ENCODE measurements around the gene PIR. TPM values are rescaled to one million over a fixed set of nuclear protein-coding genes. Genes with fewer than 3 reads are reported as not detected.

The PIR gene
- total RNA-seq, 4 donors from 2014 or later = 4.4 to 24.4 (median 14.7) TPM

DNA sequence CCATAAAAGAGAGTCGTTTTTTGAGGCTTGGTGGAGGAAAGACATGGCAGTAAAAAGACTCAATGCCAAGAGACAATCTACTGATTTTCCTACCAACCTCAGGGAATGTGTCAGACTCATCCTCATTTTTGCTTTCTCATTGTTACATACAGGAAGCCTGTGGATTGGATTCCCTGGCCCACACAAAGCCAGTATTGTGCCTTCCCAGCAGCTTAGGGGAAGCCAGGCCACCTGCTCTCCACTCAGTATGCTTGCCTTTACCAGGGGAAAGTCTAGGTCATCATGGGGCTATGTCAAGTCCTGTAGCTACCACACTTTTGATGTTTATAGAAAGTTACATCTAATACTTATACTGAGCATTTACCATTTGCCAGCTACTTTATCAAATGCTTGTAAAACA lies 18.4 kb upstream of the PIR start:
- Histone ChIP-seq H3K27me3 (no peaks in the 10 kb centered on the region), H3K9me3 (no peaks in the 10 kb centered on the region), H3K4me3 (no peak overlapping the region), H3K36me3 (no peaks in the 10 kb centered on the region), H3K4me1 (no peaks in the 10 kb centered on the region), H3K27ac (no peak overlapping the region)
- no peak for TF ChIP-seq EP300 (IDR thresholded peaks at IDR 0.05)
- TF ChIP-seq POLR2A (IDR thresholded peaks at IDR 0.05) = no peak
- no peak for TF ChIP-seq POLR2AphosphoS5 (IDR thresholded peaks at IDR 0.05)
- TF ChIP-seq, protein P1, sequence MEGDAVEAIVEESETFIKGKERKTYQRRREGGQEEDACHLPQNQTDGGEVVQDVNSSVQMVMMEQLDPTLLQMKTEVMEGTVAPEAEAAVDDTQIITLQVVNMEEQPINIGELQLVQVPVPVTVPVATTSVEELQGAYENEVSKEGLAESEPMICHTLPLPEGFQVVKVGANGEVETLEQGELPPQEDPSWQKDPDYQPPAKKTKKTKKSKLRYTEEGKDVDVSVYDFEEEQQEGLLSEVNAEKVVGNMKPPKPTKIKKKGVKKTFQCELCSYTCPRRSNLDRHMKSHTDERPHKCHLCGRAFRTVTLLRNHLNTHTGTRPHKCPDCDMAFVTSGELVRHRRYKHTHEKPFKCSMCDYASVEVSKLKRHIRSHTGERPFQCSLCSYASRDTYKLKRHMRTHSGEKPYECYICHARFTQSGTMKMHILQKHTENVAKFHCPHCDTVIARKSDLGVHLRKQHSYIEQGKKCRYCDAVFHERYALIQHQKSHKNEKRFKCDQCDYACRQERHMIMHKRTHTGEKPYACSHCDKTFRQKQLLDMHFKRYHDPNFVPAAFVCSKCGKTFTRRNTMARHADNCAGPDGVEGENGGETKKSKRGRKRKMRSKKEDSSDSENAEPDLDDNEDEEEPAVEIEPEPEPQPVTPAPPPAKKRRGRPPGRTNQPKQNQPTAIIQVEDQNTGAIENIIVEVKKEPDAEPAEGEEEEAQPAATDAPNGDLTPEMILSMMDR (IDR thresholded peaks at IDR 0.05) = no peak
- DNase-seq (ENCODE audit: low spot score in 2 of 2) = no peak
- WGBS = 22% methylated on average over 1 of the region's 1 CpG

DNA sequence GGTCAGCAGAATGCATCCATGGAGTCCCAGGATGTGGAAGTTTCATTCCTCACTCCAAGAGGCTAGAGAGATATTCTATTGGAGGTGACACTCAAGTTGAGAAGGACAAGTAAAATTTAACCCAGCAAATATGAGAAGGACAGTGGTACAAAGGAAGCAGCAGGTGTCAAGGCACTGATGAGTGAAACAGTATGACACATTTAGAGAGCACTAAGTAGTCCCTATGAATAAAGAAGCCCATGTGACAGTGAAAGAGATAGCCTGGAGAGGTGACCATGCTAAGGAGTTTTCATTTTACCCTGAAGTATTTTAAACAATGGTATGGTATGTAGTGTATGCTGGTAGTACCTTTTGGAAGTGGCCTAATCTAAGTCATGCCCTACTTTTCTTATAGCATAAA lies 16.7 kb upstream of the PIR start:
- no peak for DNase-seq (ENCODE audit: low spot score in 2 of 2)
- Histone ChIP-seq H3K4me1 (no peaks in the 10 kb centered on the region), H3K27me3 (no peaks in the 10 kb centered on the region), H3K4me3 (no peak overlapping the region), H3K9me3 (no peaks in the 10 kb centered on the region), H3K27ac (no peak overlapping the region), H3K36me3 (no peaks in the 10 kb centered on the region)
- no peak for TF ChIP-seq POLR2A (IDR thresholded peaks at IDR 0.05)
- TF ChIP-seq POLR2AphosphoS5 (IDR thresholded peaks at IDR 0.05) = no peak
- no peak for TF ChIP-seq EP300 (IDR thresholded peaks at IDR 0.05)
- TF ChIP-seq, protein P1 (IDR thresholded peaks at IDR 0.05) = no peak

DNA sequence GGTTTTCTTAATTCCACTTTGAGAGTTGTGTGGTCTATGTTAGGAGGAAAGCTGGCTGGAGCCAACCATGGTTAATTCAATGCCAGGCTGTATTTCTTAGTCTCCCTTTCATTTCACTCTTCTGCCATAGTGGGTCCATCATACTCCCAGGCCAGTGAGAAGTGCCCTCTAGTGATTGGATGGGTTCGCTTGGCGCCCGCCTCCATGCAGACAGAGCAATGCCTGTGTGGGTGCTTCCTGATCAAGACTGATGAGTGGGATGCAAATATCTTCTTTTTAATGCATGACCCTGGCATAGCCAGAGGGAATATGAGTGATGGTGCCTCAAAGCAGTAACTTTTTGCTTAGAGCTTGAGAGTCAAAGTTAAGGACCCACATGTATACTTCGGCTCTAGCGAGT lies 13.9 kb upstream of the PIR start:
- 81% methylated on average over 5 of the region's 5 CpGs for WGBS

DNA sequence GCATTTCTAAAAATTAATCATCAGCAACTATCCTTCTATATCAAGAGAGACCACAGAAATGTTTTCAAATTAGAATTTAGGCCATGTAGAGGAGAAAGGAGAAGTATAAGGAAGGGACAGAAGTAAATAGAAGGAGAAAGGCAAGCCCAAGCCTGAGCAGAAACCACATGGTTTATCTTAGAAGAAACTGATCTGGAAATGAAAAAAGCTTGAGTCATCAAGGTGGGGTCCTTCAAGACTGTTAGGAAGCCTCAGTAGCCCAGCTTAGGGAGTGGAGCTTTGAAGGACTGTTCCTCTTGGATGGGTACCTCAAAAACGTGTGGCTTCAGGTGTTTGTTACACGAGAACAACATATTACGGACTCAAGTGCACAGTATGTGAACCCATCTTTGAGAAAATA lies 12.0 kb upstream of the PIR start:
- no peaks in the 10 kb centered on the region for H3K27me3 ChIP-seq
- no peak for DNase-seq (ENCODE audit: low spot score in 2 of 2)
- no peak overlapping the region for H3K4me3 ChIP-seq
- WGBS = 59% methylated on average over 3 of the region's 3 CpGs
- no peaks in the 10 kb centered on the region for H3K9me3 ChIP-seq
- H3K36me3 ChIP-seq = no peaks in the 10 kb centered on the region
- no peaks in the 10 kb centered on the region for H3K4me1 ChIP-seq
- TF ChIP-seq POLR2AphosphoS5 (IDR thresholded peaks at IDR 0.05) (no peak), POLR2A (IDR thresholded peaks at IDR 0.05) (no peak), EP300 (IDR thresholded peaks at IDR 0.05) (no peak)
- TF ChIP-seq, protein P1 (IDR thresholded peaks at IDR 0.05) = no peak
- no peak overlapping the region for H3K27ac ChIP-seq

More for the DNA sequence above, 13.9 kb upstream of the PIR start:
- no peak for DNase-seq (ENCODE audit: low spot score in 2 of 2)
- no peak overlapping the region for H3K27ac ChIP-seq
- no peaks in the 10 kb centered on the region for H3K36me3 ChIP-seq
- H3K9me3 ChIP-seq = no peaks in the 10 kb centered on the region
- H3K4me3 ChIP-seq = no peak overlapping the region
- no peaks in the 10 kb centered on the region for H3K27me3 ChIP-seq
- TF ChIP-seq POLR2A (IDR thresholded peaks at IDR 0.05) (no peak), EP300 (IDR thresholded peaks at IDR 0.05) (no peak), POLR2AphosphoS5 (IDR thresholded peaks at IDR 0.05) (no peak)
- TF ChIP-seq, protein P1 (IDR thresholded peaks at IDR 0.05) = no peak
- H3K4me1 ChIP-seq = no peaks in the 10 kb centered on the region

DNA sequence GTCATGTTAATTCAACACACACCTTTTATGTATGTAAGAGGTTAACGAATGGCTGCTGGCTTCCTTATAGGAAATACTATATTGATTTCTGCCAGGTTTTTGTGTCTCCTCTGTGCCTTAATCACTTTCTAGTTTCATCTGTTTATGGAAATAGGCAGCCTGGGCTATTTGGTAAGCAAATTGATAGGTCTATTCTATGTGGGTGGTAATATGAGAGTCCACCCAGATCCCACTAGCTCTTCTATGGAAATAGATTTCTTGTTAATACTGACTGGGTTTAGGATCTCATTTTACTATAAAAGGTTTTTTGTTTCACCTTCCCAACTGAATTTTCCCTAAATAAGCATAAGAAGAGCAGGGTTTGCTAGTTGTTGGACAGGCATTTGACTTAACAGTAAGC lies 11.5 kb upstream of the PIR start:
- Histone ChIP-seq H3K27ac (no peak overlapping the region), H3K27me3 (no peaks in the 10 kb centered on the region), H3K9me3 (no peaks in the 10 kb centered on the region), H3K36me3 (no peaks in the 10 kb centered on the region), H3K4me3 (no peak overlapping the region), H3K4me1 (no peaks in the 10 kb centered on the region)
- TF ChIP-seq POLR2A (IDR thresholded peaks at IDR 0.05) = no peak
- no peak for TF ChIP-seq POLR2AphosphoS5 (IDR thresholded peaks at IDR 0.05)
- DNase-seq (ENCODE audit: low spot score in 2 of 2) = no peak
- WGBS = 76% methylated on average over 1 of the region's 1 CpG

DNA sequence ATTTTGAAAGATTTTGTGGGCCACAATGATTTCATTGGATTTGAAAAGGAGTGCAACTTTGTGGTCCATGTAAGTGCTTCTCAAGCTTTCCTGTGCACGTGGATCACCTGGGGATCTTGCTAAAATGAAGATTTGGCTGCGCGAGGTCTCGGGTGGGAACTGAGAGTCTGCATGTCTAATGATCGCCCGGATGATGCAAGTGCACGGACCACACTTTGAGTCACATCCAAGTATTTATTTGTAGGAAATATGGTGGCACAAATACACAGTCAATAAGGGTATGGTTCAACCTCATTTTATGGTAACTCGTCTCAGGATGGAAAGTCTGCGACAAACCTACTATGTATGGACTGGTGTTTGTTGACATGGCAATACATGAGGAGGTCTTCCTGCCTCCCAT lies 8.4 kb upstream of the PIR start:
- Histone ChIP-seq H3K27me3 (no peaks in the 10 kb centered on the region), H3K9me3 (no peaks in the 10 kb centered on the region), H3K36me3 (no peaks in the 10 kb centered on the region), H3K27ac (no peak overlapping the region), H3K4me1 (no peaks in the 10 kb centered on the region), H3K4me3 (no peak overlapping the region)
- DNase-seq (ENCODE audit: low spot score in 2 of 2) = no peak
- WGBS = 86% methylated on average over 9 of the region's 9 CpGs
- TF ChIP-seq POLR2AphosphoS5 (IDR thresholded peaks at IDR 0.05) = no peak
- TF ChIP-seq, protein P1 (IDR thresholded peaks at IDR 0.05) = no peak
- TF ChIP-seq EP300 (IDR thresholded peaks at IDR 0.05) = no peak
- TF ChIP-seq POLR2A (IDR thresholded peaks at IDR 0.05) = no peak
